Measurements from ENCODE around the gene VKORC1L1.
"Not testable (repeated sequence)": the region's sequence is repeated elsewhere in the genome, so short reads cannot be mapped to it uniquely, and the experiment has no call there.

Gene VKORC1L1

DNA sequence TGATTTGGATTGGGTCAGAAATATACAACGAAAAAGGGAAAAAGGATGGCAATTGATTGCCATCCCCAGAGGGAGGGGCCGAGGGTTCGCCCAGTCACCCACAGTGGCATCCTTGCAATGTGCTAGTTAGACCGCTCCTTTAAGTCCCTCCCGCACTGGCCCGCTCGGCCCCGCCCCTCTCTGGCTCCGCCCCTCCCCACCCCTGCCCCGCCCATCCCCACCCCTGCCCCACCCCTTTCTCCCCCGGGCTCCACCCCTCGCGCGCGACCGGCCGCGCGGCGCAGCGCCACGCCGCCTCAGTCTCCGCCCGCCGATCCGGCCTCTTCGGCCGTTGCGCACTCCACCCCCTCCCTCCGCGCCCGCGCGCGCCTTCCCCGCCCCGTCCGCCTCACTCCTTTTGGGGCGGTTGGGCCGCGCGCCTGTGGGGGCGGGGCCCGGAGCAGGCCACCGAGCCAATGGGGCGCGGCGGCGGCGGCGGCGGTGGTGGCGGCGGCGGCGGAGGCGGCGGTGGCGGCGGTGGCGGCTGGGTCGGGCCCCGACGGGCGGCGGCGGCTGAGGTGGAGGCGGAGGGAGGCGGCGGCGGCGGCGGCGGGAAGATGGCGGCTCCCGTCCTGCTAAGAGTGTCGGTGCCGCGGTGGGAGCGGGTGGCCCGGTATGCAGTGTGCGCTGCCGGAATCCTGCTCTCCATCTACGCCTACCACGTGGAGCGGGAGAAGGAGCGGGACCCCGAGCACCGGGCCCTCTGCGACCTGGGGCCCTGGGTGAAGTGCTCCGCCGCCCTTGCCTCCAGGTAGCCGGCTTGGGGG, at the start of gene VKORC1L1:
VKORC1L1 (plus strand) TSS at position 299 of the 806 bp plus-strand sequence; CDS start at position 597, 298 bp downstream.
- DNase-seq, result peak; percentile 97

DNA sequence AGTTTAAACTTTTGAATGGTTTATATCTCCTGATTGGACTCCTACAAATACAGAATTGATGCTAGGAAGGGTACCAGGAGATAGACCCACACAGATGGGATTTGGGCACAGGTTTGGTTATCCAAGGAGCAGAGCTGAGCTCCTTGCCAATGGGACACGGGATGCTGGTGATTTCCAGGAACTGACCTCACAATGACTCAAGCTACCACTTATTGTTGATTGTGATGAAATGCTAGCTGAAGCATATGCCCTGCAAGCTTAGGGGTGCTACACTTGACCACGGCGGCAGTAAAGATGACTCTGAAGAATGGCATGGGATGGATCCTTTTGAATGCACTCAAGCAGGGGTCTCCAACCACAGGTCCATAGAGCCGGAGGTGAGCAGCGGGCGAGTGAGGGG, 45.5 kb upstream of the VKORC1L1 start:
- DNase-seq, result no peak

DNA sequence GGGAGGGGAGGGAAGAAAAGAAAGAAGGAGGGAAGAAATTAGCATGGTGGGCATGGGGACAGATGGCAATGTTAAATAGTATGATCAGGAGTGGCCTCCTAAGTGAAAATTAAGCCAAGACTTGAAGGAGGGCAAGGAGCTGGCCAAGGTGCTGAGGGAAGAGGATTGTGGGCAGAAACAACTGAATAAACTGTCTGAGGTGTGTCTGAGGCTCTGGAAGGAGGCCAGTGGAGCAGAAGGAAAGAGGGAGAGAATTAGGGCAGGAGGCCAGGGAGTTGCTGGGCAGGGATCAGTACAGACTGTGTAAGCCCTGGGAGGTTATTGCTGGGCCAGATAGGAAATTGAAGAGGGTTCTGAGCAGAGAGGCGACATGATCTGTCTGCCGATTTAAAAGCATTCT, 40.6 kb upstream of the VKORC1L1 start:
- DNase-seq, result no peak

DNA sequence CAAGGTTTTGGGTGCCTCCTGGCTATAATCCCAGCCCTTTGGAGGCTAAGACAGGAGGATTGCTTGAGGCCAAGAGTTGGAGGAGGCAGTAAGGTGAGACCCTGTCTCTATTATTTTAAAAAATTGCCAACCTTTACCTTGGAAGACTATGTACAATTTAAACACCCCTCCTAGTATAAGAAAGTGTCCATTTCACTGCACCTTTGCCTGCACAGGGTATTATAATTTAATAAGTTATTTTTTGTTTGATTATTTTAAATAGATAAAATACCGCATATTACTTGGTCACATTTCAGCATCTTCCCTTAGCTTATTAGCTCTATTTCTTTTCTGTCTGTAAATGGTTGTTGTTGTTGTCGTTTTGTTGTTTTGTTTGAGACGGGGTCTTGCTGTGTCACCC, 36.2 kb upstream of the VKORC1L1 start:
- DNase-seq, result not testable (repeated sequence)

DNA sequence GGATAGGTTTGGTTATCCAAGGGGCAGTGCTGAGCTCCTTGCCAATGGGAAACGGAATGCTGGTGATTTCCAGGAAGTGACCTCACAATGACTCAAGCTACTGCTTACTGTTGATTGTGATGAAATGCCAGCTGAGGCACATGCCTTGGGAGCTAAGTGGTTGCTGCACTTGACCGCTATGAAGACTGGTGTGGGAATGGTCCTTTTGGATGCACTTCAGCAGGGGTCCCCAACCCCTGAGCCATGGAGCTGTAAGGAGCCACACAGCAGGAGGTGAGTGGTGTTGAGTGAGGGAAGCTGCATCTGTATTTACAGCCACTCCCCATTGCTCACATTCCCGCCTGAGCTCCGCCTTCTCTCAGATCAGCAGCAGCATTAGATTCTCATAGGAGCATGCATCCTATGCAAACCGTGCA, 35.3 kb upstream of the VKORC1L1 start:
- DNase-seq, result not testable (repeated sequence)

DNA sequence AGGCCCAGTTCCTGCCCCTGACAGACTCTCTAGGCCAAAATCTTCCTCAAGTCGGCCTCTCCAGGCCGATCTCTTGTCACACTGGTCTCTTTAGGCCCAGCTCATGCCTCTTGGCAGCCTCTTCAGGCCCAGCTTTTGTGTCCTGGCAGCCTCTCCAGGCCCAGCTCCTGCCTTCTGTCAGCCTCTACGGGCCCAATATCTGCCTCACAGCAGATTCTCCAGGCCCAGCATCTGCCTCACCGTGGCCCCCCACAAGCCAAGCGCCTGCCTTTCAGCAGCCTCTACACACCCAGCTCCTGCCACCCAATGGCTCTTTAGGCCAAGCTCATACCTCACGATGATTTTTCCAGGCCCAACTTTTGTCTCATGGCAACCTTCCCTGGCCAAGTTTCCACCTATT, 33.0 kb upstream of the VKORC1L1 start:
- no peak for DNase-seq

DNA sequence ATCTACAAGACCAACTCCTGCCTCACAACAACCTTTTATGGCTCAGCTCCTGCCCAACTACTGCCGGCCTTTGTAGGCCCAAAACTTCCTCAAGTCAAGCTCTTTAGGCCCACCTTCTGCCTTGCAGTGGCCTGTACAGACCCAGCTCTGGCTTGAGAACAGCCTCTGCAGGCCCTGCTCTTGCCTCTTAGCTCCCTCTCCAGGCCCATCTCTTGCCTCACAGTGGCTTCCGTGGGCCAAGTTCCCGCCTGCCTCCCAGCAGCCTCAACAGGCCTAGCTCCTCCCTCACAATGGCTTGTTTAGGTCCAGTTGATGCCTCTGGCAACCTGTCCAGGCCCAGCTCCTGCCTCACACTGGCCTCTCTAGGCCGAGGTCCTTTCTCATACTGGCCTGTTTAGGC, 32.4 kb upstream of the VKORC1L1 start:
- no peak for DNase-seq

DNA sequence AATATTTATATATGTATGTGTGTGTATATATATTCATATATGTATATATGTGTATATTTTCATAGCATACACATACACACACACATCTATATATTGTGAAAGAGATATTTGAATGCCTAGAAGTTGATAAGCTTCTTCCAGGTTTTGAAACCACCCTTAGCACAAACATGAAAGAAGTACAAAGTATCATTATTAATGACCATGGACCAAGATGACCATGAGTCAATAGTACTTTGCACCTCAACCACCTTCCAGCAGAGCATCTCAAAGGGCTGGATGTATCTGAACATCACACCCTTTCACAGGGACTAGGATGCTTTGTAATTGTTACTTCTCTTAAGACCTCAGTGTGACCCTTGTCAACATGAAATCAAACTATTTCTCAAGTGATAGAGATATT, 29.3 kb upstream of the VKORC1L1 start:
- not testable (repeated sequence) for DNase-seq

DNA sequence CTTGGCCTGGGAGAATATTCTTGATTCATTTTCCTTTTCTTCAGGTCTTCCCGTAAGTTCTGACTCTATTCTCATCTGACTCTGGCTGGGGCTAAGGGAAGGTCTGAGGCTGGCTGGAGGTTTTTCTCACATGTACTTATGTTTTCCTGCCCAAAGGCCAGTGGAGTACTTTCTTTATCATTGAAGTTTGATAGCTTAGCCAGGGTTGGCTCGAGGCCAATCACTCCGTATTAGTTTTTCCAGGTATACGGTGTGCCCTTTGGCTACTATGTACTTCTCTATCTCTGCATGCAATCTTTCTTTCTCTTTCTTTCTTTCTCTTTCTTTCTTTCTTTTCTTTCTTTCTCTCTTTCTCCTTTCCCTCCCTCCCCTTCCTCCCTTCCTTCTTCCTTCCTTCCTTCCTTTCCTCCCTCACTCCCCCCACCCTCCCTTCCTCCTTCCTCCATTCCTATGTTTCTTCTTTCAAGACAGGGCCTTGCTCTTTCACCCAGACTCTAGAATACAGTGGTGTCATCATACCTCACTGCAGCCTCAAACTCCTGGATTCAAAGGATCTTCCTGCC, 26.8 kb upstream of the VKORC1L1 start:
- DNase-seq, result no peak

DNA sequence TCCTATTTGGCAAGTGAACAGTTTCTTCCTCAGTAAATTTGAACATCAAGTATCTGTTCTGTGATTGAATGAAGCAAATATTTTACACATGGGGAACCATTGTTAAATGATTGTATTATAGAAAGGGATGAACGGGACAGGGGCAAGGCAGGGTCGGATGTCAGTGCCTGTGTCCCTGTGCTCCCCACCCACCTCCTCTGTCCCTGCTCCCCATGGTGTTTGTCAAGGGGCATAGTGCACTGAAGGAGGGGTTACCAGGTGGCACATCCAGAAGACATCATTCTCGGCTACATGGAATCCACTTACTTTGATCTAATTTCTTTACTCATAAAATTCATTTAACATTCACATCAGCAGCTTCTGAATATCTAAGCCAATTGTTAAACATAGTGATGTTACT, 19.4 kb upstream of the VKORC1L1 start:
- not testable (repeated sequence) for DNase-seq

DNA sequence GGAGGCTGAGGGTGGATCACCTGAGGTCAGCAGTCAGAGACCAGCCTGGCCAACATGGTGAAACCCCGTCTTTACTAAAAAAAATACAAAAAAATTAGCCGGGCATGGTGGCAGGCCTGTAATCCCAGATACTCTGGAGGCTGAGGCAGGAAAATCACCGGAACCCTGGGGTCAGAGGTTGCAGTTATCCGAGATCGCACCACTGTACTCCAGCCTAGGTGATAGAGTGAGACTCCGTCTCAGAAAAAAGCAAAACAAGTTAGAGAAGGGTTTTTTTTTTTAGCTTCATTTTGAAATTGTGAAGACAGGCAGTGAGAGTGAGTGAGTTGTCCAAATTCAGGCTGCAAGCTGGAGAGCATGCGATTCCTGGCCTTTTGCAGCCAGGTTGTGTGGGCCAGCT, 19.0 kb upstream of the VKORC1L1 start:
- DNase-seq, result not testable (repeated sequence)

DNA sequence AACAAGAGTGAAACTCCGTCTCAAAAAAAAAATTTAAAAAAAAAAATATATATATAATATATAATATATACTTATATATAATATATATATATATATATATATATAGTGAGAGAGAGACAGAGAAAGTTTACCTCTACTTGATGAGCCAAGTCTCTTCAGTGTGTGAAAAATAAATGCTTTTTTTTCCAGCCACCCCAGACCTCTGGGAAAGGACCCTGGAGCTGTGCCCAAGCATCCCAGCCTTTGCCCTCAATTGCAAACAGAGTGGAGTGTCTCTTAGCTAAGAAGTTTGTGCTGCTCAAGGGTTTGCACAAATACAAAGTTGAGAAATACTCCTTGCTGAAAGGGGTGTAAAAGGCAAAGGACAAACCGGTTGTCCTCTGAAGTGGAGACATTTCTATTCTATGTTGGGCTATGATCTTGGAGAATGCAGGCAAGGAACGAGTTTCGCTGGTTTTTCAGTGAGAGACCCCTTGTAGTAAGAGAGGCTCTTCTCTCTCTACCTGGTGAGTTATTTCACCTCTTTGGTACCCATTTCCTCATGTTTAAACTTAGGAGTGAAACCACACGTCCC, 15.5 kb upstream of the VKORC1L1 start:
- DNase-seq, result not testable (repeated sequence)

DNA sequence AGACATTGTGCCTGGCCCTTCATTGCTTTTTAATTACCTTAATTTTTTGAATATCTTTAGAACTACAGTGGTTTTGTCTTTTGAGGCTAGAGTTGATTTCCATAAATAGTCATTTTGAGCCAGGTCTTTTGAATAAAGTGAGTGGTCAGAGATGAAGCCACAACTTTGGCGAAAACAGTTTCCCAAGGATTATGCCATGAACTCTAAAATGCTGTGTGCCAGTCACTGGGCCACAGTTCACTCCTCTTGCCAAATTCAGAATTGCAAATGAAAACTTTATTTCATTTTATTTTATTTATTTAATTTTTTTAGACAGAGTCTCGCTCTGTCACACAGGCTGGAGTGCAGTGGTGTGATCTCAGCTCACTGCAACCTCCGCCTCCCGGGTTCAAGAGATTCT, 14.2 kb upstream of the VKORC1L1 start:
- DNase-seq, result not testable (repeated sequence)

DNA sequence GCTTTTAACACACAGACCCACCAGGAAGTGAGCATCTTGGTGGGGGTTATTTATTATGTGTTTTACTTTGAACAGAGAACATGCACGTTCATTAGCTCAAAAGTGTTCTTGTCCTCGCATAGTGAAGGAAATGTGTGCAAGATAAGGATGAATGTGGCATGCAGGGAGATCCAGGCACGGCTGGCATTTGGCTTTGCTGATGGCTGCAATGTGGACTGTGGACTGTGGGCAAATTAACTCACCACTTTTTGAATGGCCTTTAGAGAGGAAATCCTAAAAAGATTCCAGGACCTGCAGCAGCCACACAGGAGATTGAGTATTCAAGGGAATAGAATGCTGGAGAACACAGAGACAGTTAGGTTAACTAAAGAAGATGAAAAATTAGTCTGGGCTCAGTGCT, 6.6 kb upstream of the VKORC1L1 start:
- DNase-seq, result not testable (repeated sequence)

DNA sequence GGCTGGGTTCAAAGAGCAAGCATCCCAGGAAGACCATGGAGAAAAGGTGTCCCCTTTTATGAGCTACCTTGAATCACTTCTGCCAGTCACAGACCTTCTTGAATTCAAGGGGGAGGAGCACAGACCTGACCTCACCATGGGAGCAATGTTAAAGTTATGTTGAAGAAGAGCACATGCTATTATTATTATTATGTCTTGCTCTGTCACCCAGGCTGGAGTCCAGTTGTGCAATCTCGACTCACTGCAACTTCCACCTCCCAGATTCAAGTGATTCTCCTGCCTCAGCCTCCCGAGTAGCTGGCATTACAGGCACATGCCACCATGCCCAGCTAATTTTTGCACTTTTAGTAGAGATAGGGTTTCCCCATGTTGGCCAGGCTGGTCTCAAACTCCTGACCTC, 5.2 kb upstream of the VKORC1L1 start:
- not testable (repeated sequence) for DNase-seq

DNA sequence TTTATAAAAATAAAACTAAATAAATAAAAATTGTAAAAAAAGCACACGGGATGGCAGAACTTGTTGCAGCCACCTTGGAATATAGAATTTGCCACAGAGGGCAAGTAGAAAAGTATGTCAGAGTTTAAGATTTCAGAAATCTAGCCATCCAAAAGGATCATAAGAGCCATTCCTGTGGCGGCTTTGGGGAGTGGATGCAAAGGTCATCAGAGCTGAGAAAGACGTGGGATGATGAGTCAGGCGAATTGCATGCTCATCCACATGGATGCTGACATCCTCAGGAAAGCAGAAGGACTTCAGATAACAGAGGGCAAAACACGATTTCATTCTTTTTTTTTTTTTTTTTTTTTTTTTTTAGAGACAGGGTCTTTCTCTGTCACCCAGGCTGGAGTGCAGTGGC, 3.6 kb upstream of the VKORC1L1 start:
- DNase-seq, result not testable (repeated sequence)

DNA sequence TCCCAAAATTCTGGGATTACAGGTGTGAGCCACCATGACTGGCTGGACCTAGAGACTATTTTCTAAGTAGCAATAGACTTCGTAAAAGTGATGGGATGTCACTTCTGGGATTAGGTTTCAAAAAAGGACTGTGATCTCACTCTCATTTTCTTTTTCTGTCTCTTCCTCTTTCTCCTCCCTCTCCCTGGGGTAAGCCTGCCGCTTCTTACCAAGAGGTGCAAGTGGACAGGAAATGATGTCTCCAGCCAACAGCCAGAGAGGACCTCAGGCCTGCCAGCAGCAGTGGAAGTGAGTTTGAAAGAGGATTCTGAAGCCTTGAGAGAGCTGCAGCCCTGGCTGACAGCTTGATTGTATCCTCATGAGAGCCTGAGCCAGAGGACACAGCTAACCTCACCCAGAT, 1.4 kb upstream of the VKORC1L1 start:
- not testable (repeated sequence) for DNase-seq

DNA sequence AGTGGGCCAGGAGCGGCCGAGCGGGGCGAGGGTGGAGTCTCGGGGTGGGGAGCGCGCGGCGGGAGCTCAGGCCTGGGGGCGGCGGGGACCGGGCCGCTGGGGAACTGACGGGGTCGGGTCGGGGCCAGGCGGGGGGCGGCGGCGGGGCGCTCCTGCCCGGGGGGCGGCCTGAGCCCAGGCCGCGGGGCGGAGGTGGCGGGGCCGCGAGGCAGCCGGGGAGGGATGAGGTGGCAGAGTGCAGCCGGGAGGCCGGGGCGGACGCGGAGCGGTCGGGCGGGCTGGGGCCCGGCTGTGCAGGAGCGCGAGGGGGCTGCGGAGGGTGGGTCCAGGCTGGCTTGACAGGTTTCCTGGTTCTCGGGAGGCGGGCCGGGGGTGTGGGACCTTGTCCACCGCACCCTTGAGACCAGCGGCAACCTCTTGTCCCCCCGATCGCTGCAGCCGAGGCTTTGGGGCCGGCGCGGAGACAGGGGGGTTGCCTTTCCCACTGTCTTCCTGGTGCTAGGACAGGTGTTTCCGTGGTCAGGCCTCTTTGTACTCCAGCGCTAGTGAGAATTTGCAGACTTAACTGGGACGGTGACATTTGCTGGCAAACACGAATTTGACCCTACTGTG, 814 bp downstream of the VKORC1L1 start:
- DNase-seq, result peak; percentile 30

DNA sequence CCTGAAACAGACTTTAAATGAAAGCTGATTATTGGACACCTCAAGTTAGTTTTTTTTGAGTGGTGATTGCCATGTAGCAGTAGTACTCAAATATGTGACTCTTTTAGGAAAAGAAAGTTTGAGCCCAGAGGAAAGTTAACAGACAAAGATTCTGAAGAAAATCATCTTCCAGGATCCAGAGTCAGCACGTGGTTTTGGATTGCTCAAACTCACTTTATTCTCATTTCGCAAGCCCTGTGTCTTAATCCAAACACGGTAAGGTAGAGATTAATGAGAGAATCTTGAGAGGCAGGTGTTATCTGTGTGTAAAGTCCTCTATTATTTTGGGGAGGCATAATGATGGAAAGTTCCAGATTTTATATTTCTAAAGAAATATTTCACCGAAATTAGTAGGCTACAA, 2.8 kb downstream of the VKORC1L1 start:
- DNase-seq, result not testable (repeated sequence)

DNA sequence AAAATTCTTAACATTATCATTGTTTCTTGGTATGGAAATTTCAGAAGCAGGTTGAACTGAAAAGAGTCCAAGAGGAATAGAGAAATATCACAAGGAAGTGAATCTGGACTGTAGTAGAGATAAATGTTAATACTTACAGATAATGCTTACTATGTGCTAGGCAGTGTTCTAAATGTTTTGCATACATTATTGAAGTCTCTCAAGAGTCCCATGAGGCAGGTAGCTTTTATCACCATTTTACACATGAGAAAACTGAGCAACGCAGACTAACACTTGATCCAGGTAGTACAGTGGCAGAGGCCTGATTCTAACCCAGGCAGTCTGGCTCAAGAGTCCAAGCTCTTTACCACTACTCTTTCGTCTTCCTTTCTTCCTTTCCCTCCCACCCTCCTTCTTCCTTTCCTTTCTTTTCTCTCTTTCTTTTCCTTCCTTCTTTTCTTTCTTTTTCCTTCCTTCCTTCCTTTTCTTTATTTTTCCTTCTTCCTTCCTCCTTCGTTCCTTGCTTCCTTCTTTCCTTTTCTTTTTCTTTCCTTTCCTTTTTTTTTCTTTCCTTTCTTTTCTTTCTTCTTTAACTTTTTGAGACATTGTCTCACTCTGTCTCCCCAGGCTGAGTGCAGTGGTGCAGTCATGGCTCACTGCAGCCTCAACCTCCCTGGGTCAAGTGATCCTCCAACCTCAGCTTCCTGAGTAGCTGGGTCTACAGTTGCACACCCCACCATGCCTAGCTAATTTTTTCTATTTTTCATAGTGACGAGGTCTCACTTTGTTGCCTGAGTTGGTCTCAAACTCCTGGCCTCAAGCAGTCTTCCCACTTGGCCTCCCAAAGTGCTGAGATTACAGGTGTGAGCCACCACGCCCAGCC, 6.6 kb downstream of the VKORC1L1 start:
- not testable (repeated sequence) for DNase-seq

DNA sequence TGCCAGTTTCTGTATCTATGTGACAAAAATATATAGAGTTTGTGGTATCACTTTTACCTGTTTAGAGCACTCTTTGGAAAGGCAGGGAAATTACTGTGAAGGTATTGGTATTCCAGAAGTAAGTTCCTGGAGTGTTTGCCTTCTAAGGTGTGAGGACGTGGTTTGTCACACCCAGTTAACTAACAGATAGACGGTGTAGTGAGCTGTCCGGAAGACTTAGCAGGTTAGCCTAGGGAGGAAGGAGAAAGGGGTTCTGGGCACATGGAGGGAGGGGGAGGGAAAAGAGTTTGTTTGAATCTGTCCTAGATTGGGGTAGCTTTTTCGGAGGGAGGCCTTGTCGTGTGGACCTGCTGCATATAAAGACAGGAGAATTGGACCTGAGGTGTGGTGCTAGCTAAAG, 7.4 kb downstream of the VKORC1L1 start:
- DNase-seq, result not testable (repeated sequence)

DNA sequence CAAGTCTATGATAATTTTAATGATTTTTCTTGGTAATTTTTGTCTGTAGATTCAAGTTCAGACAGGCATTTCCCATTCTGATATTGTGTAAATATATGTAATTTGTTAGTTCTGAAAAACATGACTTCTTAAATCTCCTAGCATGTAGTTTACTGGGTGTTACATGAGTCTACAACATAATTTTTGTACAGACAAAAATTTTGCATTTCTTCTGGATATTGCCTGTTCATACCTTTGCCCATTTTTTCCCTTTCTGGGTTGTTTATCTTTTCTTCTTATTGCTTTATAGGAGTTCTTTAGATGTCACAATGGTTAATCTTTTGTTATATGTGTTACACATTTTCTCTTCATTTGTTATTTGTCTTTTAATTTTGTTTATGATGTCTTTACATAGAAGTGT, 12.1 kb downstream of the VKORC1L1 start:
- not testable (repeated sequence) for DNase-seq

DNA sequence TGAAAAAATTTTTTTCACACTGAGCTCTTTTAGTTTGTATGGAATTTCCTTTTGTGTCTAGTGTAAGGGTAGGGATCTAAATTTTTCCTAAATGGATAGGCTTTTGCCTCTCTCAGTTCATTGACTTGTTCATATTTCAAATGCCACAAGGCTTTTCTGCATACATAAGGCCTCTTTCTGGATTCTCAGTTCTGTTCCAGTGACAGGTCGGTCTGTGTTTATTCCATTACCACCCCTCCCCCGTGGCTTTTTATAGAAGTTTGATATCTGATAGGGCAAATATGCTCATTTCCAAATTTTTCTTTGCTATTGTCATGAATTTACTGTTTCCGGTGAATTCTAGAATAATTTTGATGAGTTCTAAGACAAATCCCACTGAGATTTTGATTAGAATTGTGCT, 12.7 kb downstream of the VKORC1L1 start:
- DNase-seq, result not testable (repeated sequence)

Data from CD4-positive, alpha-beta T cell treated with Interleukin-17A for 4 hours (primary cell).